Measurements from ENCODE around the gene IFI27L1.
A peak's percentile ranks its signal among the peaks of the same experiment; 100 is the strongest.

Gene IFI27L1

DNA sequence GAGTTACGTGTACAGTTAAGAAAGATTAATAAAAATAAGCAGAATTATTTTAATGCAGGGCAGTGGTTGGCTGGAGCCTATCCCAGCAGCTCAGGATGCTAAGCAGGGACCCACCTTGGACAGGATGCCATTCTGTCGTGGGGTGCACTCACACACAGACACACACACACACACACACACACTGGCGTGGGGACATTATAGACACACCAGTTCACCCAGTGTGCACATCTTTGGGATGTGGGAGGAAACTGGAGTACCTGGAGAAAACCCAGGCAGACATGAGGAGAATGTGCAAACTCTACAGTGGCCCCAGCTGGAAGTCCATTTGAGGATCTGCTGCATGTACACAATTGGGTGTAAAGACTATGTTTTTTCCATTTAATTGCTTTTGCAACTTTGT, 61.1 kb downstream of the IFI27L1 start:
- no peak for DNase-seq (ENCODE audit: low spot score)
- in situ Hi-C loops (cut with MboI; ENCODE audit: low sequenced_read_pairs, unreplicated experiment), result no loop called here
- TF ChIP-seq, protein P1, sequence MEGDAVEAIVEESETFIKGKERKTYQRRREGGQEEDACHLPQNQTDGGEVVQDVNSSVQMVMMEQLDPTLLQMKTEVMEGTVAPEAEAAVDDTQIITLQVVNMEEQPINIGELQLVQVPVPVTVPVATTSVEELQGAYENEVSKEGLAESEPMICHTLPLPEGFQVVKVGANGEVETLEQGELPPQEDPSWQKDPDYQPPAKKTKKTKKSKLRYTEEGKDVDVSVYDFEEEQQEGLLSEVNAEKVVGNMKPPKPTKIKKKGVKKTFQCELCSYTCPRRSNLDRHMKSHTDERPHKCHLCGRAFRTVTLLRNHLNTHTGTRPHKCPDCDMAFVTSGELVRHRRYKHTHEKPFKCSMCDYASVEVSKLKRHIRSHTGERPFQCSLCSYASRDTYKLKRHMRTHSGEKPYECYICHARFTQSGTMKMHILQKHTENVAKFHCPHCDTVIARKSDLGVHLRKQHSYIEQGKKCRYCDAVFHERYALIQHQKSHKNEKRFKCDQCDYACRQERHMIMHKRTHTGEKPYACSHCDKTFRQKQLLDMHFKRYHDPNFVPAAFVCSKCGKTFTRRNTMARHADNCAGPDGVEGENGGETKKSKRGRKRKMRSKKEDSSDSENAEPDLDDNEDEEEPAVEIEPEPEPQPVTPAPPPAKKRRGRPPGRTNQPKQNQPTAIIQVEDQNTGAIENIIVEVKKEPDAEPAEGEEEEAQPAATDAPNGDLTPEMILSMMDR (IDR thresholded peaks at IDR 0.05; ENCODE audit: borderline replicate concordance, control extremely low read depth, extremely low read depth, insufficient read depth, missing control alignments), result no peak

- TF ChIP-seq, protein P1 (IDR thresholded peaks at IDR 0.05; ENCODE audit: borderline replicate concordance, control extremely low read depth, extremely low read depth, insufficient read depth, missing control alignments), result no peak
- in situ Hi-C loops (cut with MboI; ENCODE audit: low sequenced_read_pairs, unreplicated experiment), result no loop called here
- no peak for DNase-seq (ENCODE audit: low spot score)
These were observed 61.7 kb downstream of the IFI27L1 start for GRCh38 chr14:94142836-94143235.

DNA sequence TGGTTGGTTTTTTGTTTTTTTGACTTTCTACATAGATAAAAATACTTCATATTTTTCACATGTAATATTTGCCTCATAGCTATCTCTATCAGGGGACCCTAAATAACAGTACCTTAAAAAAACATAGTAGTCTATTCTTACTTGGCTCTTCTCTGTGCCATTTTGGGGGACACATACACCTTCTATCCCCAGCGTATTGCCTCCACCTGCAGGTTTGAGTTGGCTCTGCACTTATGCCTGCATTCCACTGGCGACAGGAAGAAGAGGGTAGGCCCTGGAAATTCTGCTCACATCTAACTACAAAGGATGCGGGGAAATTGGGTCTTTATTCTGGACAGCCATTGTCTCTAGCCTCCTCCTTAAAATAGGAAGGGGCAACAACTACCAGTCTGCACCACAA, 62.1 kb downstream of the IFI27L1 start:
- in situ Hi-C loops (cut with MboI; ENCODE audit: low sequenced_read_pairs, unreplicated experiment), result no loop called here
- TF ChIP-seq, protein P1 (IDR thresholded peaks at IDR 0.05; ENCODE audit: borderline replicate concordance, control extremely low read depth, extremely low read depth, insufficient read depth, missing control alignments), result peak; percentile 35
- DNase-seq (ENCODE audit: low spot score), result no peak

DNA sequence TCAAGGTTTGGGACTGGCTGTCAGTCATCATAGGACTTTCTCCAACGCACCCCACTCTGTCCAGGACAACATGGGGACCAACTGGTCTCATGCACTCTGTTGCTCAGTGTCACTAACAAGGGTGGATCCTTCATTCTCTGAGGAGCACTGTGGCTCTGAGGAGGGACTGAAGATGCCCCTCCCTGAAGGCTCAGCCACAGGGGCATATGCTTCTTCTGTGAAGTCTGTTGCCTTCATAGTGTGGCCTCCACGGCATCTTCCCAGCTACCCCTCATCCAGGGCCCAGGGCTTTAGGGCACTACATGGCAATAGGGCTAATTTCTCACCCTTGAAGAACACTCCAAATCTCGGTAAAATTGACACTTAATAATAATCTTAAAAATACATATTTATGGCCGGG, 62.6 kb downstream of the IFI27L1 start:
- DNase-seq (ENCODE audit: low spot score), result no peak
- TF ChIP-seq, protein P1 (IDR thresholded peaks at IDR 0.05; ENCODE audit: borderline replicate concordance, control extremely low read depth, extremely low read depth, insufficient read depth, missing control alignments), result no peak
- in situ Hi-C loops (cut with MboI; ENCODE audit: low sequenced_read_pairs, unreplicated experiment), result no loop called here

DNA sequence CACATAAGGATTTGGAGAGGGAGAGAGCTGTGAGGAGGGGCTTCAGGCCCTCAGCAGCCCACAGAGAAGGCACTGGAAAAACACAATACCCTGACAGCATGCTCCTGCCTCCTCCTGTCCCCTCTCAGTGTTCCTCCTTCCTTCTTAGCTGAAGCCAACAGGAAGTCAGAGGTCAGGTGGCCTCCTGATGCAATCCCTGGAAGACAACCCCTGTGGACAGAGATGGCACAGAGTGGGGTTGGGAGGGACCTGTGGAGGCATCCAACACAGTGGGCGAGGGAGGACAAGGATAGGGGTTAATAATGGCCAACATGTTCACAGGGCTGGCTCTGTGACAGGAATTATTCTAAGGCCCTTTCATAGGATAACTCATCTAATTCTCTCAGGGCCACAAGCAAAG, 63.7 kb downstream of the IFI27L1 start:
- in situ Hi-C loops (cut with MboI; ENCODE audit: low sequenced_read_pairs, unreplicated experiment), result no loop called here
- TF ChIP-seq, protein P1 (IDR thresholded peaks at IDR 0.05; ENCODE audit: borderline replicate concordance, control extremely low read depth, extremely low read depth, insufficient read depth, missing control alignments), result no peak
- no peak for DNase-seq (ENCODE audit: low spot score)

GRCh38 chr14:94145902-94146527, 64.9 kb downstream of the IFI27L1 start:
- no peak for DNase-seq (ENCODE audit: low spot score)
- TF ChIP-seq, protein P1 (IDR thresholded peaks at IDR 0.05; ENCODE audit: borderline replicate concordance, control extremely low read depth, extremely low read depth, insufficient read depth, missing control alignments), result no peak
- in situ Hi-C loops (cut with MboI; ENCODE audit: low sequenced_read_pairs, unreplicated experiment), result no loop called here
